Heart right ventricle (tissue), 16 donors: ENCODE data around the gene PHKG2. TPM values are rescaled to one million over a fixed set of nuclear protein-coding genes. Genes with fewer than 3 reads are reported as not detected.

ENCODE experiments used
- ATAC-seq, 8 donors: fragments of 200-7000 bp; cut with Tn5 transposase; one replicate each; pipeline ENCODE4 v1.9.1; 2020; ENCODE audit warnings: mild to moderate bottlenecking in 8 of 8, moderate library complexity in 8 of 8, moderate number of reproducible peaks in 1 of 8
- DNase-seq, 2 donors: peaks; one replicate each; pipeline ENCODE4 v3.0.0-alpha.2; 2020
- H3K27ac ChIP-seq, 10 donors: fragments of 200-600 bp; sonication (generic) in 2 of 10; one replicate each; pipeline versions ENCODE4 v1.5.0 to v1.8.0; 2020 to 2022; ENCODE audit warnings: mild to moderate bottlenecking in 3 of 10
- H3K27me3 ChIP-seq, 7 donors: fragments of 200-600 bp; one replicate each; pipeline ENCODE4 v1.8.0; 2021 to 2022; ENCODE audit warnings: mild to moderate bottlenecking in 2 of 7
- H3K36me3 ChIP-seq, 9 donors: fragments of 200-600 bp; sonication (generic) in 1 of 9; one replicate each; pipeline versions ENCODE4 v1.5.0 to v1.8.0; 2020 to 2022; ENCODE audit warnings: mild to moderate bottlenecking in 2 of 9
- H3K4me1 ChIP-seq, 9 donors: fragments of 200-600 bp; sonication (generic) in 1 of 9; one replicate each; pipeline versions ENCODE4 v1.5.0 to v1.8.0; 2020 to 2022; ENCODE audit warnings: mild to moderate bottlenecking in 4 of 9
- H3K4me3 ChIP-seq, 10 donors: fragments of 200-600 bp; sonication (generic) in 2 of 10; one replicate each; pipeline versions ENCODE4 v1.5.0 to v1.8.0; 2020 to 2022; ENCODE audit warnings: mild to moderate bottlenecking in 7 of 10, moderate library complexity in 2 of 10
- H3K9me3 ChIP-seq, 11 donors: fragments of 200-600 bp in 10 of 11; sonication (generic) in 2 of 11; one replicate each; pipeline versions ENCODE4 v1.5.0 to v1.8.0; 2013 to 2022; ENCODE audit warnings: mild to moderate bottlenecking in 2 of 11, control low read depth in 1 of 11, moderate library complexity in 1 of 11
- CTCF ChIP-seq, 9 donors: fragments of 200-600 bp; sonication (generic) in 2 of 9; IDR thresholded peaks; one replicate each; pipeline versions ENCODE4 v1.5.0 to v1.8.0; 2021 to 2022; ENCODE audit warnings: antibody characterized with exemption in 9 of 9, mild to moderate bottlenecking in 5 of 9, moderate library complexity in 1 of 9
- WGBS, 2 donors: extraction: QIAGEN DNeasy Blood & Tissue Kit; methylation state at CpG; one replicate each; pipeline ENCODE4 v1.1.7; 2013; ENCODE audit warnings: inconsistent platforms in 1 of 2; 5-methylcytosine and 5-hydroxymethylcytosine counted together
- intact Hi-C, 10 donors: fragments of 100-400 bp; cut with DNase I; formaldehyde crosslinking; loops; one replicate each; pipeline versions ENCODE4 v1.11.1 to v1.14.2; 2022
- polyA plus RNA-seq, 2 donors: library from polyadenylated mRNA; stranded (reverse); fragments of 200-250 nt; gene quantifications; one replicate each; pipeline ENCODE4 v1.2.3, GENCODE V29; 2013
- total RNA-seq, 10 donors: library from RNA; stranded (reverse); fragmentation: NEBNext Ultra II Directional in 3 of 10; extraction: Animal tissue kit (Norgen Biotek cat#: 25700) in 3 of 10; gene quantifications; one replicate each; pipeline versions ENCODE4 v1.2.1 to v1.2.4, GENCODE V29; 2021 to 2023
- donor health status: Arrhythmogenic right ventricular cardiomyopathy.
- donor health status: ischemic (EF 13 %, LVEDD 7.1; RV severe dilation, severe dysfunction).
- donor health status: healthy with polysubstance abuse.
- donor health status: DM: no; HTN: yes; CAD: no.
- donor health status: DM: no; HTN: no; CAD: no.
- donor health status: ischemic (EF 25% LVEDD 6.9; RV normal size, moderate dysfunction).
- donor health status: ischemic (EF 25% LVEDD 5.7; RV mildly dilated, moderate dysfunction).
- donor health status: healthy.
- donor health status: DM: yes; HTN: yes; CAD: no.
- donor health status: Ischemic cardiomyopathy.
- donor health status: ischemic (EF 35%, LVEDD 5.7; RV mildly dilated, moderate dysfunction).
- donor health status: nonischemic (EF 11% LVEDD 7.7; RV severe dilation, severe dysfunction).
- donor health status: DM: yes; HTN: yes; CAD: no.
- donor health status: PGD.
- donor health status: ischemic (EF 29% LVEDD 5.4; RV normal size, mild dysfunction).
- donor health status: nonischemic (EF 23%, LVEDD 6.1; RV moderate dilation, normal function).

PHKG2 gene
- total and polyA plus RNA-seq, 12 donors, result 12.1 to 40.7 (median 15.8) TPM

DNA sequence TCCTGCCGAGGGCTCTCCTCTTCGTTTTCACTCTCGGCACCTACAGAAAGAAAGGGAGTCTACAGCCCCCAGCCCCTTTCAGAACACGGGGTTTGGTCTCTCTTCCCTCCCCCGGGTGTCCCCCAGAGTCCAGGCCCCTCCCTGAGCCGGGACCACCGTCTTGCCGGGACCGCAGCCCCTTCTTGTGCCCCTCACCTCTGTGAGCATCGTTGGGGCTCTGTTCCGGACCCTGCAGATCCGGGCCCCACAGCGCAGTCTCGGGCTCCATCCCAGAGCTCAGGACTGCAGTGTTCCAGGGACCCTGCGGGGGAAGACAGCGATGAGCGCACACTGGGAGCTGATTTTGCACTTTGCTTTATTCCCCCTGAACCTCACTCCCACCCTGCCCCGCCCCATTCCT is 36.0 kb downstream of the PHKG2 start:
- Histone ChIP-seq H3K4me3 (no peak overlapping the region), H3K4me1 (peaks cover 10 to 28% (median 24%) of the 10 kb centered on the region in 9 donors), H3K27me3 (no peaks in the 10 kb centered on the region), H3K27ac (no peak overlapping the region), H3K36me3 (peaks cover 0 to 43% (median 16%) of the 10 kb centered on the region in 9 donors), H3K9me3 (no peaks in the 10 kb centered on the region)
- intact Hi-C loops, result no loop called here
- no peak for DNase-seq
- no peak for ATAC-seq
- WGBS, 2 donors, result 90% methylated on average over 17 to 18 of the region's 18 CpGs
- TF ChIP-seq CTCF (IDR thresholded peaks at IDR 0.05), result no peak

DNA sequence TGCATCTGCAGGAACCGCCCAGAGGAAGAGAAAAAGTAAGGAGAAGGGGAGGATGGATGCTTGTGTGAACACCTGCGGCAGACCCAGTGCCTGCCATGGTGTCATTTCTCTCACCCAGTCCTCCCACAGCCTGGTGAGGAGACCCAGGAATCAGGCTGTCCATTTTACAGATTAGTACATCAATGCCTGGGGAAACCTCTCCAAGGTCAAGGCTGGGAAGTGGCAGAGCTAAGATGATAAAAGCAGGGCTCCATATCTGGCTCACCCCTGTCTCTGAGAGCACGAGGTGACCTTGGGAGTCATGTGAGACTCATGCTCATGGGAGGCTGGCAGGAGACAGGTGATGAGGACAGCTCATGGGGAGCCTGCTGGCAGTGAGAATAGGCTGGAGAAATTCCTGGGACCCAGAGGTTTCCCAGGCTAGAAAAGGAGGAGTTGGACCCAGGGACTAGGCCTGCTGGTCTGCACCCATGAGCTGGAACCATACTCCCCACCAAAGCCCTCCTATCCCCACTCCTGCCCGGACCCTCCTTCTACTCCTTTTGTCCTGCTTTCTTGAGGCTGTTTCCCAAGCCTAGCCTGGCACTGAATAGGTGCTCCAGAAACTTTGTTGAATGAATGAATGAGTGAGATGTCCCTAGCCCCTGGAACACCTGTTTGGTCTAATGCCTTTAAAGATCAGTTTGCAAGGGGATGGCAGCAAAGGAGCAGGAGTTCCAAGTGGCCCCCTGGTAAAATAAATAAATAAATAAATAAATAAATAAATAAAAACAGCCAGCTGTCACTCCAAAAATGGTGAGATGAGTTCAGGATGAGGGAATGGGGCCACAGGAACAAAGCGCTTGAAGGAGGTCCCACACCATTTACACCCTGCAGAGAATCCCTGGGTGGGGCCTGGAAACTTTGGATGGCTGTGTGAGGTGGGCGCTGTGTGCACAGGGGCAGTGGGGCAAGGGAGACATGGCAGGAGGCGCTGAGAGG is 37.2 kb downstream of the PHKG2 start:
- H3K4me3 ChIP-seq, result peak overlapping the region; percentile 71 to 99 (median 88)
- peak overlapping the region in 8 of 10 donors; percentile 89 to 99 (median 96) for H3K27ac ChIP-seq
- intact Hi-C loops, result no loop called here
- TF ChIP-seq CTCF (IDR thresholded peaks at IDR 0.05), result no peak
- peaks cover 10 to 26% (median 24%) of the 10 kb centered on the region in 9 donors for H3K4me1 ChIP-seq
- H3K9me3 ChIP-seq, result no peaks in the 10 kb centered on the region
- DNase-seq (no peak), ATAC-seq (peak in 1 of 8 donors; percentile 31)
- peaks cover 0 to 36% (median 16%) of the 10 kb centered on the region in 9 donors for H3K36me3 ChIP-seq
- WGBS, 2 donors, result 68 to 71% methylated on average over 7 of the region's 7 CpGs
- H3K27me3 ChIP-seq, result no peaks in the 10 kb centered on the region

DNA sequence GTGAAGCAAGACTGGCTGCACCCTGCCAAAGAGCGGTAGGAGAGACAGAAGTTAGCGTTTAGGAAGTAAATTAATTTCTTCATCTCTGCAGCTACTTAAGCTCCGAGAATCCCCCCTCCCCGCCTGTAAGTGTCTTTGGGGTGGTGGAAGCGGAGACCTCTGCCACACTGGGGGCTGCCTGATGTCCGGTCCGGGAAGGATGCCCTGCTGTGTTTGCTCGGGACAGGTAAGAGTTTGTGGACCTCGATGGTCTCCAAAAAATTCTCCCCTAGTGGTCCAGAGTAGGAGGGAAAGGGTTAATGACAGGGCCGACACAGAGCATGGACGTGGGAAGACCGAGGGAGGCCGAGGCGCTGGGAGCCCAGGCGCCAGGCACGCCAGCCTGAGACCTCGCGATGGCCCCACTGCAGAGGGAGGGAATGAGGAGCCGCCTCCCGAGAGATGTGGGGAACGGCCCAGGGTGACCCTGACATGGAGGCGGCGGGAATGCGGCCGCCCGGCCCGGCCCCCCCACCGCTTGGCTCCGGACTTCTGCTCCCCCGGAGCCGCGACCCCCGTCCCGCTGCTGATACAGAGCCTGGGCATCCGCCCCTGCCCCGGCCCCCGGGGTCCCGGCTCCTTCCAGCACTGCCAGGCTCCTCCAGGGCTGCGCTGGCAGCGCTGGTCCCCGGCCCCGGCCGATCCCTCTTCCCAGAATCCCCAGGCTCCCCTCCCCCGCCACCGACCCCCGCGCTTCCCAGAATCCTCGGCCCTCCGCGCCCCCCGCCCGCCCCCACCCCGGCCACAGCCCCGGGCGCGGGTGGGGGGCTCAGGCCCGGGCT is 38.1 kb downstream of the PHKG2 start:
- Histone ChIP-seq H3K4me1 (peaks cover 10 to 26% (median 23%) of the 10 kb centered on the region in 9 donors), H3K27ac (peak overlapping the region; percentile 74 to 99 (median 96)), H3K9me3 (no peaks in the 10 kb centered on the region), H3K36me3 (peaks cover 0 to 31% (median 16%) of the 10 kb centered on the region in 9 donors), H3K4me3 (peak overlapping the region; percentile 71 to 99 (median 88)), H3K27me3 (no peaks in the 10 kb centered on the region)
- 3 to 4% methylated on average over 41 to 57 of the region's 57 CpGs for WGBS, 2 donors
- ATAC-seq (peak; percentile 41 to 63 (median 50)), DNase-seq (peak in 1 of 2 donors; percentile 52)
- no peak for TF ChIP-seq CTCF (IDR thresholded peaks at IDR 0.05)
- intact Hi-C loops, result no loop called here
